ENCODE data around the gene ACSBG1.
A peak's percentile ranks its signal among the peaks of the same experiment; 100 is the strongest.

Gene ACSBG1

DNA sequence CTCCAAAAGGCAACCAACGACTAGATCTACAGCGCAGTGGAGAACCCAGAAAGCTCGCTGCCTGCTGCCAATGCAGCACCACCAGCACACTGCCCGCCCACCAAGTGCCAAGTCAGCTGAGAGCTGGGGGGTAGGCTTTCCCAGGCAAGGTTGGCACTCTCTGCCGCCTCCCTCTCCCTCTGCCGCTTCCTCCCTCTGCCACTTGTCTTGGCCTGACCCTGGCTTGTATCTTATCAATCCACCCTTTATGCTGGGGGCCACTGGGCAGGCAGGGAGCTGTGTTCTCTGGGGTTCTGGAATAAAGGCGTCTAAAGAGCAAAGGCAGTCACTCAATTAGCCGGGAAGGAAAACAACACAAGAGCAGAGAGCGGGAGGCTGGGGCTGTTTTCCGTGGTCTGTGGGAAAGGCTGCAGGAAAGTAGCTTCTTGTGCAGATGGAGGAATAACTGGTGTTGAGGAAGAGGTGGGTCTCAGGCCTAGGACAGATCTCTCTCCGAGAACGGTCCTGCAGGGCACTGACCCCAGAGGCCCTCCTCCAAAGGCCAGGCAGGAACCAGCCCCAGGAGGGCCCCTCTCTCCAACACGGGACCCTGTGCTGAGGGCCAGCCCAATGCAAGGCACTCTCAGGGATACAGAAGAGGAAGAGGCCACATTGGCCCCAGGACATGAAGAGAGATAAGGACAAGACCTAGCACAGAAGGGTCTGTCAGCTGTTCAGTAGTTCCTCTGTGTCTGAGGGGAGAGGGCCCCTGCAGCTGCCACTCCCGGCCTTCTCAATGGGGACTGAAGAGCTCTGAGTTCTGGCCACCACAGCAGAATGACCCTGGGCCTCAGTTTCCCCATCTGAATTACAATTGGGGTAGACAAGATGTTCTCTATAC, 30.8 kb downstream of the ACSBG1 start:
- no peak for DNase-seq (ENCODE audit: low read depth)
- H3K4me3 ChIP-seq (ENCODE audit: low read length): no peak overlapping the region
- TF ChIP-seq, protein P1, sequence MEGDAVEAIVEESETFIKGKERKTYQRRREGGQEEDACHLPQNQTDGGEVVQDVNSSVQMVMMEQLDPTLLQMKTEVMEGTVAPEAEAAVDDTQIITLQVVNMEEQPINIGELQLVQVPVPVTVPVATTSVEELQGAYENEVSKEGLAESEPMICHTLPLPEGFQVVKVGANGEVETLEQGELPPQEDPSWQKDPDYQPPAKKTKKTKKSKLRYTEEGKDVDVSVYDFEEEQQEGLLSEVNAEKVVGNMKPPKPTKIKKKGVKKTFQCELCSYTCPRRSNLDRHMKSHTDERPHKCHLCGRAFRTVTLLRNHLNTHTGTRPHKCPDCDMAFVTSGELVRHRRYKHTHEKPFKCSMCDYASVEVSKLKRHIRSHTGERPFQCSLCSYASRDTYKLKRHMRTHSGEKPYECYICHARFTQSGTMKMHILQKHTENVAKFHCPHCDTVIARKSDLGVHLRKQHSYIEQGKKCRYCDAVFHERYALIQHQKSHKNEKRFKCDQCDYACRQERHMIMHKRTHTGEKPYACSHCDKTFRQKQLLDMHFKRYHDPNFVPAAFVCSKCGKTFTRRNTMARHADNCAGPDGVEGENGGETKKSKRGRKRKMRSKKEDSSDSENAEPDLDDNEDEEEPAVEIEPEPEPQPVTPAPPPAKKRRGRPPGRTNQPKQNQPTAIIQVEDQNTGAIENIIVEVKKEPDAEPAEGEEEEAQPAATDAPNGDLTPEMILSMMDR (IDR thresholded peaks at IDR 0.05; ENCODE audit: insufficient read depth, low read depth, low read length, missing control alignments): no peak

DNA sequence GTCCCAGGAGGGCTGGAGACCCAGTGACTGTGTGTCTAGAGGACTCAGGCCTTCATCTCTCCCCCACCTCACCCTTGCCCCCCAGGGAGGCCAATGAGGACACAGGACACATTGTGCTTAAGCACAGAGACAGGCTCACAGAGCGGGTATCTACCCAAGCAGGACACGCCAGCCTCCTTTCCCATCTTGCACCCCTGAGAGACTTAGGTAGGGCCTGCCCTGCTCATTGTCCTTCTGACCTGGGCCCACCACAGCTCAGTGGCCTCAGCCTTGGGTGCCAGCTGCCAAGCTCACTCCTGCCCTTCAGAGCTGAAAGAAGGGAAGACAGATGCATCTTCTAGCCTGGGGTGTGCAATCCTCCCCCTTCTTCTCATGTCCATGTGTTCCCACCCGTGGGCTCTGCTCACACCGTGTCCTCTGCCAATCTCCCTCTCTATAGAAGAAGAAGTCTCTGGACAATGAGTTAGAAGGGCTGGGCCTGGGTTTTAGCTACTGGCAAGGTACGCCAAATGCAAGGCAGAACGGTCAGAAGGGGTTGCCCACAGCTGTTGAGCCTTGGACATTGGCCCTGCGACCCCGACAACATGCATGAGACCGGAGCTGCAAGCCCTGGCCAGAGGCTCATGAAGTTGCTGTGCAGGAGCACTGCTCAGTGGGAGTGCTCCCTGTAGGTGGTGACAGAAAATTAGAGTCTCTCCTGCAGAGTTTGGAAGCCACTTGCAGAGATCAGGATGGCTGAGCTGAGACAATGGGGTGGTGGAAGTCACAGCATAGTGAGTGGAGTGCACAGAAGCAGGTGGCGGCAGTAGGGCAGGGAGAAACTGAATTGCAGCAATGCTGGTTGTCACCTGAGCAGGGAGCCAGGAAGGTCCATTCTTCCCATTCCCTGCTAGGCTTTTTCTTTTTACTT, 32.8 kb downstream of the ACSBG1 start:
- H3K4me3 ChIP-seq (ENCODE audit: low read length): no peak overlapping the region
- TF ChIP-seq, protein P1 (IDR thresholded peaks at IDR 0.05; ENCODE audit: insufficient read depth, low read depth, low read length, missing control alignments): no peak
- no peak for DNase-seq (ENCODE audit: low read depth)

DNA sequence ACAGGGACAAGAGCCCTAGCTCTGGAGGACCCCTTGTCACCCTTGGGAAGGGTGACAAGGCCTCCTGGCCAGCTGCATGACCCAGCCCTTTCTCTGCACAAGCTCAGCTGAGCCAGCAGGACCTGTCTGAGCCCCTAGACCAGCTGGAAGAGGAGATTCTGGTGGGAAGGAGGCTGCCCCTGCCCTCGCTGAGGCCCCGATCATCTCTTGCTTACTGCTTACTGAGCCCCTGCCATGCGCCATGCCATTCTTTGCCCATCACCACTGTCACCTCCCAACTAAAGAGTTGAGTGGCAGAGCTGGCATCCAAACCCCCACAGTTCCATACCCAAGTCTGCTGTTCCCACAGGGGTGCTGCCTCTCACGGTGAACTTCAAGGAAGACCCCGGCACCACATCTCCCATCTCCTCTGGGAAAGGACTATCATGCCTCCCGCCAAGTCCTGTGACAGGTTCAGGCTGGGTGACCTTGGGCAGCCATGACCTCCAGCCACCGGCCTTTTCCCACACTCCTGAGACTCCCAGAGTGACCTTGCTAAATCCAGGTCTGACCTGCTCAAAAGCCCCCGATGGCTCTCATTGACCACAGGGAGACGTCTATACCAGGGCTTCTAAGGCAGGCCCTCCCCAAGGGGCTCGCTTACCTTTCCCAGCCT, 34.0 kb downstream of the ACSBG1 start:
- TF ChIP-seq, protein P1 (IDR thresholded peaks at IDR 0.05; ENCODE audit: insufficient read depth, low read depth, low read length, missing control alignments): no peak
- H3K4me3 ChIP-seq (ENCODE audit: low read length): no peak overlapping the region
- no peak for DNase-seq (ENCODE audit: low read depth)

DNA sequence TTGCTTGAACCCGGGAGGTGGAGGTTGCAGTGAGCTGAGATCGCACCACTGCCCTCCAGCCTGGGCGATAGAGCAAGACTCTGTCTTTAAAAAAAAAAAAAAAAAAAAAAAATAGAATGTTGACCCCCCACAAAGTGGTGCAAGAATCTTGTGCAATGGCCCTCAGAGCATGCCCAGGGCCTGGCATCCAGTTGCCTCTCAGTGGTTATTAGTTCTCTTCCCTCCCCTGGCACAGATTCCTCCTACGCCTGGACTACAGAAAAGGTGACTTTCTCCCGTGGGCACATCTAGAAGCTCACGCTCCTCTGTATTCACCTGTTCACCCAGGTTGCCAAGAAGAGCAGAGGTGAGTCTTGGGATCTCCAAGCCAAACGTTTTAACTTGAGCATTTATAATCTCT, 36.7 kb downstream of the ACSBG1 start:
- DNase-seq (ENCODE audit: low read depth): no peak
- TF ChIP-seq, protein P1 (IDR thresholded peaks at IDR 0.05; ENCODE audit: insufficient read depth, low read depth, low read length, missing control alignments): no peak
- H3K4me3 ChIP-seq (ENCODE audit: low read length): no peak overlapping the region

DNA sequence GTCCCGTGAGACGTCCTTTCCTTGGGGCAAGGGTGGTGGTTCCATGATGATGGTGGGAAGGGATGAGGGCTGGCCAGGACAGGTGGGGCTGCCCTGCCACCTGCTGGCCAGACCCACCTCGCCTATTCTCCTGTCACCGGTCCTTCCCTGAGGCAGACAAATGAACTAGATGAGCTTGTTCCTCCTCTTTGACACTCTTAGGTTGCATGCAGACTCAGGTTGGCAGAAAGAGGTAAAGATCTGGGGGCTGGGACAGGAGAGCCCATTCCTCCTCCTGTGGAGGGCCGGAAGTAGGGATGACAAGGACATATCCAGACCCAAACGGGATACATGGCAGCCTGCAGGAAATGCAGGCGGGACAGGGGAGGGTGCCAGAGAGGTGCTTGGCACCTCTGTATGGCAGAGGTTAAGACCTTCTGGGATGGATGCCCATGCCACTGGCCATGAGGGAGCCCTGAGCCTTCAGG, 38.6 kb downstream of the ACSBG1 start:
- peak; percentile 65 for DNase-seq (ENCODE audit: low read depth)
- TF ChIP-seq, protein P1 (IDR thresholded peaks at IDR 0.05; ENCODE audit: insufficient read depth, low read depth, low read length, missing control alignments): peak; percentile 79
- H3K4me3 ChIP-seq (ENCODE audit: low read length): no peak overlapping the region

DNA sequence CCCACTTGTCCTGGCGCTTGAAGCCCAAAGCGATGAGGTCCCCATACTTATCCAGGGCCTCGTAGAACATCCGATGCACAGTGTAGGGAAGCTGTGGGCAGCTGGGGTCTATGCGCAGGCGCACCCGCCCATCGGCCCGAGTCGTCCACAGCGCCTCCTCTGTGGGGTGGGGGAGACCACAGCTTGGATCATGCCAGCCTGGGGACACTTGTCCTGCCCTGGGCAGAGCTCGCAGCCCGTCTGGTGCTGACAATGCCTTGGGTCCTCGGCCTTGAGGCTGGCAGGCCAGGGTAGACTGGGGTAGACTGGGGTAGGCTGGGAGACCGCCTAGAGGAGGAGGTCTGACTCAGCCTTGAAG, 39.8 kb downstream of the ACSBG1 start:
- no peak overlapping the region for H3K4me3 ChIP-seq (ENCODE audit: low read length)
- TF ChIP-seq, protein P1 (IDR thresholded peaks at IDR 0.05; ENCODE audit: insufficient read depth, low read depth, low read length, missing control alignments): no peak
- DNase-seq (ENCODE audit: low read depth): no peak
